ENCODE data around the gene MYLK.

The MYLK gene

DNA sequence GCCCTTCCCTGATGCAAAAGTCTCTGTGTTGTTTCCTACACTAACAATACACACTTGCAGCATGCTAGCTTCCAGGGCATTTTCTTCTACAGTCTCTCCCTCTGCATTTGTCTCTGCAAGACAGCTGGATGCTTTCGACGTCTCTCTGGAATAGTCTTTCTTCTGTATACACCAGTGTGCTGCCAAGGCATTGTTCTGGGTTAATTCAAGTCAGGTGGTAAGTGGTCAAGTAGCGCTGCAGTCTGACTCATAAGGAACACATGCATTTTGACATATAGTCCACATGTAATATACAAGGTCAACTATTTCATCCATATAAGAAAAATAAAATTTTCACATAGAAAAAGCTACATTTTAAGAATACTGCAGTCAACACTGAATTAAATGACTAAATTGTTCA is 92.7 kb downstream of the MYLK start:
- DNase-seq (ENCODE audit: low read depth): peak; percentile 81

GRCh38 chr3:123791073-123791370 is 93.1 kb downstream of the MYLK start:
- DNase-seq (ENCODE audit: low read depth): no peak

- peak; percentile 71 for DNase-seq (ENCODE audit: low read depth)
Measured at GRCh38 chr3:123790254-123791072, 93.7 kb downstream of the MYLK start.

DNA sequence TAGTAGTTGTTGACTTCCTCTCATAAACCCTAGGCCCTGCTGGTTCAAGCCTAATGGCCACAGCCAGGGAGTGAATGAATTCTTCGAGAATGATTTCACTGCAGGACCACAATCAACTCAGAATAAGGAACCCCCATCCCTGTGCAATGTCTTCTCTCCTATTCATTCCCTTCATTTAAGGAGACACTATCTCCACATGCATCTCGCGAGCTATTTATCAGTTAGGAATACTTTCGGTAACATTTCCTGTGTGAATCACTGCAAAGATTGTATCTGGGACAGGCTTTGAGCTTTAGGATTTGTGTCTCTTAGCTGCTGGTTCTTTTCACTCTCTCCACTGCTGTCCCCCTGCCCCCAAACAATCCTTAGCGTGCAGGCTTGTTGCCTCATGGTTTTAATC is 94.4 kb downstream of the MYLK start:
- peak; percentile 97 for DNase-seq (ENCODE audit: low read depth)

- no peak for DNase-seq (ENCODE audit: low read depth)
Measured at GRCh38 chr3:123789160-123789559, 95.0 kb downstream of the MYLK start.

- DNase-seq (ENCODE audit: low read depth): peak; percentile 52
Measured at GRCh38 chr3:123788710-123789109, 95.4 kb downstream of the MYLK start.

DNA sequence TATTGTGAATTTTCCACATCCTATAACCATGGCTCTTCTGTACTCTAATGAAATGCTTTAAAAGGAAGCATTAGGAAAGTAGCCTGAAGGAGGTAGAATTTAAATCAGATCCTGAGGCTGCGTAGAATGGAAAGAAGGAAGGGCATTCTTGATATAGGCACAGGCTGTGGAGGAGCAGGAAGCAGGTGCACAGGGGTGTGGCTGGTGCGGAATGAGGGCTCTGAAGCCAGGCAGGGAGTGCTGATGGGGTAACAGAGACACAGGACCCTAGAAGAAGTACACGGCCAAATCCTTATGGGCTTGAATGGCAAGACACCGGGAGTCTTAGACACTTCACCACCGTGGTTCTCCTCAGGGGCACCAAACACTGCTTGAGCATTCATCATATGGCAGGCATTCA is 97.0 kb downstream of the MYLK start:
- no peak for DNase-seq (ENCODE audit: low read depth)

GRCh38 chr3:123785602-123786001 is 98.5 kb downstream of the MYLK start:
- DNase-seq (ENCODE audit: low read depth): no peak

GRCh38 chr3:123783811-123784210 is 100.3 kb downstream of the MYLK start:
- no peak for DNase-seq (ENCODE audit: low read depth)

DNA sequence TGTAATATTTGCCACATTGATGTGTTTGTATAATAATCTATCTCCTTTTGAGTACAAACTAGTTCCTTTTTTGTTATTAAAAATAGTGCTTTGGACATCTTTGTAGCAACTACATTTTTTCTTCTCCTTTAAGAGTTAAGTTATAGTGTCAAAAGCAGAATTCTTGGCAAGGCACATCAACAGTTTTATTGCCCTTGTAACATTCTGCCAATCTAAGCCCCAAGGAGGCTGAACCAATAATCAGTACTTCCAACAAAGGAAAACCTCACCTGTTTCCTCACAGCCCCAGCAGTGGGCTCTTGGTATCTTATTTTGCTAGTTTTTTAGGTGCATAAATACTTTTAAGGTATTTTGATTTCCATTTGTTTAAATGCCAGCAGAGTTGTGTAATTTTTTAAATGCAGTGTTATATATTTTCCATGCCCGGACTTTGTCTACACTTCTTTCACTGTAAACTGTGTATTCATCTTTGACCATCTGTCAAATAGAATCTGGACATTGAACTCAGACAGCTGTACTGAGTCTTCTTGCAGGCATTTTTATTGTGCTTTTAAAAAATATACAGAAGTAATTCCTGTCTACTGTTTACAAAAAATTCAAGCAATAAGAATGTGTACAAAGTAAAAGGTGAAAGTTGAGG is 101.0 kb downstream of the MYLK start:
- DNase-seq (ENCODE audit: low read depth): no peak

DNA sequence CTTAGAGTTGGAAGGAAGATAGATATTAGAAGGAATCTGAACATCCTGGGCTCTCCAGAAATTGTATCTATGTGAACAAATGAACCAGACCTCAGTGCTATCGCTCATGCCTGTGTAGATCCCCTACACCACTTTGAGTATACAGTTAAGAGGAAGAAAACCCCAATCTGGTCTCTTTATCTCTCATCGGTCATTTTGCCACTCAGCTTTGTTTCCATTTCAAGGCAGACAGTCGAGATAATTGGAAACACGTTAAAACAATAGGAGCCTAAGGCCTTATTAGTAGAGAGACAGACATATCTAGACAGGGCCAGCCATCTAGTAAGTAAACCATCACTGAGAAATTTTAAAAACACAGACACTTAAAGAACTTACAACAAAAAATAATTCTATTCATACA is 101.6 kb downstream of the MYLK start:
- DNase-seq (ENCODE audit: low read depth): no peak

DNA sequence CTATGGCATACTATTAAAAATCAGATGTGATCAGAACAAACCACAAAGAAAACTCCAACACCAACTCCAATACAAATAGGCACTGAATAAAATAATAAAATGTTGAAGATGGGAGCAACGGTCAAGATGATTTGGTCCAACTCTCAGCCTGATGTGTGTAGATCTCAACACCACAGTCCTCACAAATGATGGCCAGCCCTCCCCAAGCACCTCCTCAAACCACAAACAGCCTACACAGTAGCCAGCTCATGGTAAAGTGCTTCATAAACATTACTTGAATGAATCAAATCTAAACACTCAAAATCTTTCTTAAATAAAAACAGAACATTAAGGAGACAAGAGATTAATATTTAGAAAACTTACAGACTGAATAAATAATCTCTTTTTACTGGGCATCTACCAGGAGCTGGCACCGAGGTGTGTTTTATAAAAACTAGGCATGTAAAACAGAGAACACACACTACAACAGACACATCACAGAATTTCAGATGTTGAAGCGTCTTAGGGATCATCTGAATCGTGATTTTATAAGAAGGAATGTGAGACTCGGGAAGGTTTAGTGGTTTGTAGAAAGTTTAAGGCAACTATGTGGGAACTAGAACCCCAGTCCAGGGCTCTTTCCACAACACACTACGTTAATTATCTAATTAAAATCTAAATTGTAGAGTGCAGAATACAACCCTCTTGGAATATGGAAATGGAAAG is 102.4 kb downstream of the MYLK start:
- peak; percentile 81 for DNase-seq (ENCODE audit: low read depth)

GRCh38 chr3:123781138-123781537 is 103.0 kb downstream of the MYLK start:
- DNase-seq (ENCODE audit: low read depth): no peak

- DNase-seq (ENCODE audit: low read depth): peak; percentile 69
Measured at GRCh38 chr3:123780656-123781055, 103.5 kb downstream of the MYLK start.

GRCh38 chr3:123779655-123780231 is 104.4 kb downstream of the MYLK start:
- DNase-seq (ENCODE audit: low read depth): no peak

DNA sequence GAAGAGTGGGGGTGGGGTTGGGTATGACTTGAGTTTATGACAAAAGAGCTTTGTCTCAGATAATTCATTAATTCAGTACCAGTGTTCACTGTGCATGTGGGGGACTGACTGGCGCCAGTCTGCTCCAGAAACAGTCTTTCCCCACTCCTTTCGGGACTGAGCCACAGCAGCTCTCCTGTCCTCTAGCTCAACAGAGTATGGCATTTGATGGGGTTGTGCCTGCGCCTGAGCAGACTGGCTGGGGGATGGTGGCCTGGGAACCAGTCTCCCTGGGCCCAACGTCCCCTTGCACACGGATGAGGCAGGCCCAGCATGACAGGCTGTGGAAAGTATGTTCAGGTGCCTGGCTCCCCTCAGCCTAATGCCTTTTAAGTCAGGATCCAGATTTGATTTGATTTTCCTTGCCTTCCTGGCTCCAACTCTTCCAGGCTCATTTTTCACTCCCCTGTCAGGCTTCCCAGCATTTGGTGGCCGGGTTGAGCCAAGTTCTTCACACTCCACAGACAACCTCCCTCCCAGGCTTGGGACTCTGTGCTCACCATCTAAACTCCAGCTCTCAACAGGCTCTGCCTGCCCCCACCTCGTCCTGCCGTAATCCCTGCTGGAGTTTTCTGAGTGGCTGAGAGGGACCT is 105.0 kb downstream of the MYLK start:
- DNase-seq (ENCODE audit: low read depth): no peak

DNA sequence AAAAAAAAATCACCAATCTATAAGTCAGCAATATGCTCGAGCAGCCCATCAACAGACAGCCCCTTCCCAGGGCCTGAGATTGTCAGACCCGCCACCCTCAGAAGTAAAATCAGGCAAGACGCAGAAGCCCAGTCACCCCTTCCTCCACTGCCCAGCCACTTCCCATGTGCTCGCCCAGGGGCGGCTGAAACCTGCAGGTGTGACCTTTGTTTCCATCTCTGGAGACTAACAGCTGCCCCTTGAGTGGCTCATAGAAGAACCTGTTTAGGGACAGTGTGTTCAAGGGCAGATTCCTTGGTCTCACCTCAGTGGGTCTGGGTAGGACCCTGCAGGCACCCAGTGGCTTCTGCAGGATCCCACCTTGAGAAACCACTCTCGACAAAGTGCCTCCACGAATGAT is 105.6 kb downstream of the MYLK start:
- no peak for DNase-seq (ENCODE audit: low read depth)

- no peak for DNase-seq (ENCODE audit: low read depth)
Measured at GRCh38 chr3:123776071-123776782, 107.9 kb downstream of the MYLK start.

GRCh38 chr3:123774474-123774873 is 109.7 kb downstream of the MYLK start:
- DNase-seq (ENCODE audit: low read depth): no peak

DNA sequence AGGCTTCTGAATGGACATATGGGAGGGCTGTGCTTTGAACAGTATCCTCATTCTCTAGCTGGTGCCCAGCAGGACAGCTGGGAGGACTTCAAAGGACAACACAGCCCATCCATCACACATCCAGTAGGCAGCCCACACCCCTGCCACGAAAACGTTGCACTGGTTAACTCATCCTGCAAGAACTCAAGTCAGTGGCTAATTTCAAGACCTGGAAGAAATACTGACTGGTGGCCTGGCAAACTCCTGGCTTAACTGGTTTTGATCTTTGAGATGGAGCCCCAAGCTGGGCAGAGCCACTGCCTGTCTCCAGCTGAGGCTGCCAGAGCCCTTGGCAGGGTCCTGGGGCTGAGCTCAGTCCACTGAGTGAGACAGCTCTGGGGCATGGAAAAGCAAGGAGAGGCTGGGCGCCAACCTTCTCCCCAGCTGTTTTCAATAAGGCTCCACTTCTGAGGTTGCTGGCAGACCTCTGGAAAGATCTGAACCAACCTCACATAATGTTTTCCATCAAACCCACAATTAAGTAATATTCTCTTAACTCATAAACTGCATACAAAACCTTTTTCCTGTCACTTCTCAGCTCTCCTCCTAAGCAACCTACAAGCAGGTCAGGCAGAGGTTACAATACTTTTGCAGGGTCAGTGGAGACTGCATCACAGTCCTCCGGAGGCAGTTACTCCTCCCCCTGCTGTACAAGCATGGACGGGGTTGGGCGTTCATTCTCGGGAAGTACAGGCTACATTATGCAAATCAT is 110.3 kb downstream of the MYLK start:
- DNase-seq (ENCODE audit: low read depth): no peak

DNA sequence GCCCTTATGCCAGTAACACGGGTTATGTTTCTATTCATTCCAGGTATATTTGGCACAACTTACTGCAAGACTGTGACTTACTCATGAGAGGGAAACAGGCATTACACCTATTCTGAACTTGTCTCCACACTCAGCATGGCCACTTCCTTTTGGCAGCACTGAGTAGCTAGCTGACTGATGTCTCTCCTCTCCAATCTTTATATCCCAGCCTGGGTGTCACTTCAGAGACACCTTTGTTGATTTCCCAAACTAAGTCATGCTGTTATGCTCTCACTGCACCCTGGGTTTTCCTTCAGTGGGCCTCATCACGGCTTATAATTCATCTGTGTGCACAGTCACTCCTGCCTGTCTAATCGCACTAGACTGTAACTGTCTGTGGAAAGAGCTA is 114.8 kb downstream of the MYLK start:
- no peak for DNase-seq (ENCODE audit: low read depth)
